Lung (tissue), 12 donors: ENCODE data around the gene RIBC2. TPM values are rescaled to one million over a fixed set of nuclear protein-coding genes. Genes with fewer than 3 reads are reported as not detected.

Experiments
- ATAC-seq: fragments of 200-7000 bp; cut with Tn5 transposase; one replicate; pipeline ENCODE4 v1.9.1; 2020; ENCODE audit warnings: moderate number of reproducible peaks; ENCODE audit not compliant: insufficient read depth, low FRiP score
- DNase-seq, 3 donors: peaks; one replicate each; pipeline ENCODE4 v3.0.0-alpha.2; 2013 to 2017
- H3K27ac ChIP-seq, 2 donors: one replicate each; pipeline ENCODE4 v1.5.1; 2013; ENCODE audit warnings: mild to moderate bottlenecking in 2 of 2, moderate library complexity in 2 of 2, control low read depth in 1 of 2, inconsistent platforms in 1 of 2, low read depth in 1 of 2, low read length in 1 of 2
- H3K27me3 ChIP-seq, 3 donors: one replicate each; pipeline ENCODE4 v1.5.1; 2013; ENCODE audit warnings: low read length in 2 of 3; ENCODE audit not compliant: control insufficient read depth in 3 of 3, insufficient read depth in 3 of 3
- H3K36me3 ChIP-seq, 4 donors: one replicate each; pipeline ENCODE4 v1.5.1; 2013; ENCODE audit warnings: low read length in 4 of 4, mild to moderate bottlenecking in 1 of 4, moderate library complexity in 1 of 4; ENCODE audit not compliant: control insufficient read depth in 4 of 4, insufficient read depth in 4 of 4
- H3K4me1 ChIP-seq, 5 donors: one replicate each; pipeline ENCODE4 v1.5.1; 2013; ENCODE audit warnings: low read length in 5 of 5, mild to moderate bottlenecking in 2 of 5, moderate library complexity in 1 of 5; ENCODE audit not compliant: control insufficient read depth in 5 of 5, insufficient read depth in 5 of 5
- H3K4me3 ChIP-seq: one replicate; pipeline ENCODE4 v1.5.1; 2013; ENCODE audit warnings: mild to moderate bottlenecking, control low read depth, moderate library complexity
- H3K9ac ChIP-seq, 2 donors: one replicate each; pipeline ENCODE4 v1.5.1; 2013; ENCODE audit warnings: low read length in 2 of 2, control low read depth in 1 of 2; ENCODE audit not compliant: insufficient read depth in 1 of 2
- H3K9me3 ChIP-seq, 4 donors: one replicate each; pipeline ENCODE4 v1.5.1; 2013; ENCODE audit warnings: low read length in 3 of 4, mild to moderate bottlenecking in 1 of 4, moderate library complexity in 1 of 4; ENCODE audit not compliant: control insufficient read depth in 4 of 4, insufficient read depth in 3 of 4
- CTCF ChIP-seq: IDR thresholded peaks from 2 replicates; pipeline ENCODE4 v1.5.1; 2012; ENCODE audit warnings: mild to moderate bottlenecking; ENCODE audit errors: control extremely low read depth, extremely low read depth
- WGBS, 2 donors: extraction: QIAGEN DNeasy Blood & Tissue Kit; methylation state at CpG; one replicate each; pipeline ENCODE4 v1.1.7; 2013; 5-methylcytosine and 5-hydroxymethylcytosine counted together
- polyA plus RNA-seq, 2 donors: library from polyadenylated mRNA; stranded (reverse); fragments of 200-250 nt; gene quantifications; one replicate each; pipeline ENCODE4 v1.2.1, GENCODE V29; 2013
- total RNA-seq, 2 donors: library from RNA; depleted of rRNA in 1 of 2; stranded (reverse); fragments of >200 nt in 1 of 2; gene quantifications; one replicate each; pipeline ENCODE4 v1.2.1, GENCODE V29; 2014 to 2021
- donor health status: control.
- donor health status: control.
- donor health status: Bipolar disorder and iron deficiency.
- donor health status: healthy.
- donor health status: DM: yes; HTN: yes; CAD: no.

Gene RIBC2
- total and polyA plus RNA-seq, 4 donors = 2.8 to 8.1 (median 5.7) TPM

DNA sequence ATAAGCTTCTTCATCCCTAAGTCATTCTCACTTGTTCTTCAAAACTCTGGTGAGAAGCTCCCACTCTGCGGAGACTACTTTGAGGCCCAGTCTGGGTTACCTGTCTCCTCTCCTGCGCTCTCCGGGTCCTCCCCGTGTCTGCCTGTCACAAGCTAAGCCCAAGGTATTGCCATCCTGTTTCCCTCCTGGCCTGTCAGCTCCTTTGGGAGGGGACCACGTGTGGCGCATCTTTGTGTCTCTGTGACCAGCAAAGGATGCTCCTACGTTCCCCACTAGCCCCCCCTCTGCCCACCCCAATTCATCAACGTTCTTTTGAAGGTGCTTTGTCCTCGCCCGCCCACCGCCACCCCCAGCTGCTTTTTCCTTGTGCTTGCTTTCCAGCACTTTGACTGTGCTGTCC, 57.4 kb downstream of the RIBC2 start:
- Histone ChIP-seq H3K9ac (no peak overlapping the region), H3K27me3 (no peaks in the 10 kb centered on the region), H3K4me3 (no peak overlapping the region), H3K36me3 (no peaks in the 10 kb centered on the region), H3K4me1 (peaks cover 0 to 25% (median 12%) of the 10 kb centered on the region in 5 donors), H3K27ac (no peak overlapping the region), H3K9me3 (peaks cover 0 to 2% (median 0%) of the 10 kb centered on the region in 4 donors)
- no peak for ATAC-seq
- no peak for TF ChIP-seq CTCF
- no peak for DNase-seq
- 82 to 89% methylated on average over 11 of the region's 11 CpGs for WGBS, 2 donors

GRCh38 chr22:45472426-45472825, 58.9 kb downstream of the RIBC2 start:
- Histone ChIP-seq H3K36me3 (no peaks in the 10 kb centered on the region), H3K9me3 (peaks cover 0 to 4% (median 0%) of the 10 kb centered on the region in 4 donors), H3K27me3 (no peaks in the 10 kb centered on the region), H3K9ac (no peak overlapping the region), H3K4me1 (peaks cover 0 to 28% (median 12%) of the 10 kb centered on the region in 5 donors), H3K27ac (no peak overlapping the region), H3K4me3 (no peak overlapping the region)
- no peak for DNase-seq
- ATAC-seq = no peak
- TF ChIP-seq CTCF = no peak
- WGBS, 2 donors = 94% methylated on average over 3 of the region's 3 CpGs

GRCh38 chr22:45473626-45474237, 60.2 kb downstream of the RIBC2 start:
- peak in 1 of 3 donors; percentile 34 for DNase-seq
- Histone ChIP-seq H3K4me1 (peaks cover 0 to 26% (median 12%) of the 10 kb centered on the region in 5 donors), H3K9me3 (peaks cover 0 to 3% (median 0%) of the 10 kb centered on the region in 4 donors), H3K27ac (no peak overlapping the region), H3K4me3 (no peak overlapping the region), H3K36me3 (no peaks in the 10 kb centered on the region), H3K9ac (no peak overlapping the region), H3K27me3 (no peaks in the 10 kb centered on the region)
- 78 to 90% methylated on average over 6 of the region's 6 CpGs for WGBS, 2 donors
- no peak for ATAC-seq
- TF ChIP-seq CTCF = no peak
